Progenitor cell of endocrine pancreas (in vitro differentiated cells): ENCODE data around the gene GOLIM4. TPM values are rescaled to one million over a fixed set of nuclear protein-coding genes. Genes with fewer than 3 reads are reported as not detected.
A peak's percentile ranks its signal among the peaks of the same experiment; 100 is the strongest.

Source experiments
- DNase-seq: peaks from one replicate; pipeline ENCODE4 v3.0.0; 2021; ENCODE audit warnings: low spot score; ENCODE audit not compliant: unreplicated experiment
- H3K27ac Mint-ChIP-seq: 2 replicates; pipeline ENCODE4 v1.8.0; 2021; ENCODE audit warnings: mild to moderate bottlenecking, moderate library complexity, mixed read lengths
- H3K27me3 Mint-ChIP-seq: 2 replicates; pipeline ENCODE4 v1.8.0; 2021; ENCODE audit warnings: mixed read lengths
- H3K36me3 Mint-ChIP-seq: 2 replicates; pipeline ENCODE4 v1.8.0; 2022; ENCODE audit warnings: mixed read lengths; ENCODE audit not compliant: insufficient read depth
- H3K4me1 Mint-ChIP-seq: 2 replicates; pipeline ENCODE4 v1.8.0; 2021; ENCODE audit warnings: low read depth, mixed read lengths
- H3K4me3 Mint-ChIP-seq: 2 replicates; pipeline ENCODE4 v1.8.0; 2021; ENCODE audit warnings: low read depth, mild to moderate bottlenecking, moderate library complexity, mixed read lengths
- H3K9me3 Mint-ChIP-seq: 2 replicates; pipeline ENCODE4 v1.8.0; 2021; ENCODE audit warnings: low read depth, mixed read lengths
- total RNA-seq: library from RNA; stranded (reverse); gene quantifications from 2 replicates; pipeline ENCODE4 v1.2.1, GENCODE V29; 2021
- TF ChIP-seq, protein P1 (sequence below): fragments of 200-600 bp; sonication (generic); IDR thresholded peaks from one replicate; pipeline ENCODE4 v1.5.0; 2021; ENCODE audit warnings: antibody characterized with exemption, mild to moderate bottlenecking; ENCODE audit not compliant: unreplicated experiment

Gene GOLIM4
- total RNA-seq, 1 donor from 2014 or later, result 38.7 TPM

DNA sequence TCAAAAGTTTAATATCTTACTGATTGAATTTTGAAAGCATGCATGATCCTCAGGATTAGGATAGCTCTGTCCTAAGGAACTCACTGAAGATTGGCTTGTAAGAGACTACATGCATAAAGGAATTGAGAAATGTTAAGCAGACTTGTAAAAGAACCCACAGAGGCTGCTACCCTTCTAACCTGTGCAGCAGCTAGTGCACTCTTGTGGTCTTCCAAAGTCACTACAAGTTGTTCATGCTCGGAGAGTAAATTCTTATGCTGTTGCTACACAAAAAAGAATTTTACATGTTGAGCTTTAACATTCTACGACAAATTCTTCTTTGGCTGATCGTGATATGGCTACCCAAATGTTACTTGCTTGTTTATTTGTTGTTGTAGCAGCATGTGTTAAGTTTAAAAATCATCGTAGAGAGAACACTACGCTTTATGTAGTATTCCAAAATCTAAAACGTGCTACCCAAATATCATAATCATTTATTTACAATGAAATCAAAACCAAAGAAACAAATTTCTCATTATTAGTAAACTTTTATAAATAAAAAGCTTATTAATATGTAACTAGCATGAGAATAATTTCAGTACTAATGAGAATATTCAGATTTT, 55.0 kb downstream of the GOLIM4 start:
- no peak for DNase-seq
- no peaks in the 10 kb centered on the region for H3K27me3 Mint-ChIP-seq
- H3K9me3 Mint-ChIP-seq, result no peaks in the 10 kb centered on the region
- H3K36me3 Mint-ChIP-seq, result peaks cover 19% of the 10 kb centered on the region
- no peak overlapping the region for H3K4me3 Mint-ChIP-seq
- H3K4me1 Mint-ChIP-seq, result peaks cover 2% of the 10 kb centered on the region
- H3K27ac Mint-ChIP-seq, result no peak overlapping the region
- TF ChIP-seq, protein P1, sequence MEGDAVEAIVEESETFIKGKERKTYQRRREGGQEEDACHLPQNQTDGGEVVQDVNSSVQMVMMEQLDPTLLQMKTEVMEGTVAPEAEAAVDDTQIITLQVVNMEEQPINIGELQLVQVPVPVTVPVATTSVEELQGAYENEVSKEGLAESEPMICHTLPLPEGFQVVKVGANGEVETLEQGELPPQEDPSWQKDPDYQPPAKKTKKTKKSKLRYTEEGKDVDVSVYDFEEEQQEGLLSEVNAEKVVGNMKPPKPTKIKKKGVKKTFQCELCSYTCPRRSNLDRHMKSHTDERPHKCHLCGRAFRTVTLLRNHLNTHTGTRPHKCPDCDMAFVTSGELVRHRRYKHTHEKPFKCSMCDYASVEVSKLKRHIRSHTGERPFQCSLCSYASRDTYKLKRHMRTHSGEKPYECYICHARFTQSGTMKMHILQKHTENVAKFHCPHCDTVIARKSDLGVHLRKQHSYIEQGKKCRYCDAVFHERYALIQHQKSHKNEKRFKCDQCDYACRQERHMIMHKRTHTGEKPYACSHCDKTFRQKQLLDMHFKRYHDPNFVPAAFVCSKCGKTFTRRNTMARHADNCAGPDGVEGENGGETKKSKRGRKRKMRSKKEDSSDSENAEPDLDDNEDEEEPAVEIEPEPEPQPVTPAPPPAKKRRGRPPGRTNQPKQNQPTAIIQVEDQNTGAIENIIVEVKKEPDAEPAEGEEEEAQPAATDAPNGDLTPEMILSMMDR, result peak; percentile 74

DNA sequence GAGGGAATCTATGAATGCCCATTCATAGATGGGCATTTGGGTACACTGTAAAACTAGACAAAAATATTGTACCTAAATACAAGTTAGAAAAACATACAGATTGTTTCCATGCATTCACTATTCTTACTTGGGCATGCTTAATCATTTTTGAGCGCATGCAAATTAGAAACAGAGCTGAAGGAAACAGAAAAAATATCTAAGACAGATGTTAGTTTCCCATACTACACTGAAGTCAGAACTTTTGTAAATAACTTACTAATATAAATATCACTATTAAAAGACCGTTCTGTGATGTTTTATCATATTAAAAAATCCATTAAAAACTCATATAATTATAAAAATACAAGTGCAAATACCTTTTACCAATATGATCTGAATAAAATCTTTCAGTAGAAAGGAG, 58.7 kb downstream of the GOLIM4 start:
- TF ChIP-seq, protein P1, result no peak
- no peak overlapping the region for H3K27ac Mint-ChIP-seq
- H3K27me3 Mint-ChIP-seq, result no peaks in the 10 kb centered on the region
- no peaks in the 10 kb centered on the region for H3K4me1 Mint-ChIP-seq
- H3K4me3 Mint-ChIP-seq, result no peak overlapping the region
- peaks cover 28% of the 10 kb centered on the region for H3K36me3 Mint-ChIP-seq
- DNase-seq, result no peak
- H3K9me3 Mint-ChIP-seq, result peaks cover 3% of the 10 kb centered on the region

DNA sequence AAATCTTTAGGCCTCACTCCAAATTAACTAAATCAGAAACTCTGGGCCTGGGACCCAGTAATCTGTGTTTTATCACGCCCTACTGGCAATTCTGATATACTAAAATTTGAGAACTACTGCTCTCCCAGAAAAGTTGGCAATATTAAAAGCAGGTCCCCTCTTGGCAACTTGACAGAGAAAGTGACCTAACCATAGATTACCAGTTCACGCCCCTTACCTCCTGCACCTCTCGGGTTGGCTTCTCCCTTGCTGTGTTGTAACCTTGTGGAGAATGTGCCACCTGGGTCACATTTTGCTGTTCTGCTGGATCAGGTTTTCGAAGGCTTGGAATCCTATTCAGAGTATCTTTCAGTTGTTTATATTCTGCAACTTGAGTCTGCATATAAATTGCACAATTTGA, 59.1 kb downstream of the GOLIM4 start:
- Mint-ChIP-seq H3K9me3 (peaks cover 3% of the 10 kb centered on the region), H3K36me3 (peaks cover 28% of the 10 kb centered on the region), H3K4me1 (no peaks in the 10 kb centered on the region), H3K27me3 (no peaks in the 10 kb centered on the region), H3K27ac (no peak overlapping the region), H3K4me3 (no peak overlapping the region)
- TF ChIP-seq, protein P1, result no peak
- DNase-seq, result no peak

DNA sequence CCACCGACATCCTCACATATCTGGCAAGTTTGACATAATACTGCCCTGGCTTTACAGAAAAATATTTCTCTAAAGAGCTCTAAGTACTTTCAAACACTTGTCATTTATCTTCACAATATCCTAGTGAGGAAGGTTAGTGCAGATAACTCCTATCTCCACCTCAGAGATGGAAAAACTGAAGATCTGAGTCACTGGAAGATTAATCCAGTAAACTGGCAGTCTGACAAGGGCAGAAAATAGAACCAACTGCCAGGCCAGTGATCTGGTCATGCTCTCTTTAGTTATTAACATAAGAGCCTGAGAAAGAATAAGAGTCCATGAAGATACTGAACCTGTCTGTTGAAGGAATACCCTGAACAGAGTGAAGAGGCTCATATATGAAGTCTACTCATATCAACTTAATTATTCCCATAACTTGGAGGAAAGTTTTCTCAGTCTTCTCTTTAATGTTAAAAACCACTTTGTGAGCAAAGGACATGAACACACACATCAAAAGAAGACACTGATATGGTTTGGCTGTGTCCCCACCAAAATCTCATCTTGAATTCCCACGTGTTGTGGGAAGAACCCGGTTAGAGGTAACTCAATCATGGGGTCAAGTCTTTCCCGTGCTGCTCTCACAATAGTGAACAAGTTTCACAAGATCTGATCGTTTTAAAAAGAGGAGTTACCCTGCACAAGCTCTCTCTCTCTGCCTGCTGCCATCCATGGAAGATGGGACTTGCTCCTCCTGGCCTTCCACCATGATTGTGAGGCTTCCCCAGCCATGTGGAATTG, 61.4 kb downstream of the GOLIM4 start:
- Mint-ChIP-seq H3K4me1 (no peaks in the 10 kb centered on the region), H3K27me3 (no peaks in the 10 kb centered on the region)
- TF ChIP-seq, protein P1, result no peak

DNA sequence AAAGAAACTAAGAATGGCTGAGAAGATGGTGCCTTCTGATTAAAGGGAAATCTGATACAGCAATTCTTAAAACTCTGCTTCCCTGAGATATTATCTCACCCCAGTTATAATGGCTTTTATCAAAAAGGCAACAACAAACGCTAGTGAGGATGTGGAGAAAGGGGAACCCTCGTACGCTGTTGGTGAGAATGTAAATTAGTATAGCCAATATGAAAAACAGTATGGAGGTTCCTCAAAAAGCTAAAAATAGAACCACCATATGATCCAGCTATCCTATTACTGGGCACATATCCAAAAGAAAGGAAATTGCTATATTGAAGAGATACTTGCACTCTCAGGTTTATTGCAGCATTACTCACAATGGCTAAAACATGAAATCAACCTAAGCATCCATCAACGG, 65.1 kb downstream of the GOLIM4 start:
- no peaks in the 10 kb centered on the region for H3K27me3 Mint-ChIP-seq
- peaks cover 3% of the 10 kb centered on the region for H3K9me3 Mint-ChIP-seq
- H3K27ac Mint-ChIP-seq, result no peak overlapping the region
- H3K36me3 Mint-ChIP-seq, result peaks cover 32% of the 10 kb centered on the region
- no peak overlapping the region for H3K4me3 Mint-ChIP-seq
- no peaks in the 10 kb centered on the region for H3K4me1 Mint-ChIP-seq
- TF ChIP-seq, protein P1, result no peak
- no peak for DNase-seq

More for the DNA sequence above, 61.4 kb downstream of the GOLIM4 start:
- Mint-ChIP-seq H3K9me3 (peaks cover 3% of the 10 kb centered on the region), H3K36me3 (peaks cover 35% of the 10 kb centered on the region), H3K4me3 (no peak overlapping the region), H3K27ac (no peak overlapping the region)
- no peak for DNase-seq
